BJ (cell line): ENCODE results near the gene DPEP2. TPM values are rescaled to one million over a fixed set of nuclear protein-coding genes. Genes with fewer than 3 reads are reported as not detected.

Source experiments
- CTCF ChIA-PET: fragments of 350-600 bp; formaldehyde crosslinking; extraction: SDS; loops from one replicate; lab custom pipeline; 2021; ENCODE audit warnings: antibody characterized with exemption, inconsistent platforms; lab: Yijun Ruan, JAX
- POLR2A ChIA-PET: fragments of 300-600 bp; sonication (Branson Sonifier 250); formaldehyde crosslinking; extraction: SDS; loops from one replicate; lab custom pipeline; 2021; ENCODE audit warnings: antibody characterized with exemption; lab: Charles Lee
- DNase-seq: peaks from one replicate; pipeline ENCODE4 v3.0.0-alpha.2; 2011; ENCODE audit warnings: low read depth
- H3K27me3 ChIP-seq: 2 replicates; pipeline ENCODE4 v1.6.0; 2011; ENCODE audit warnings: low read length; ENCODE audit not compliant: control insufficient read depth, insufficient read depth
- H3K36me3 ChIP-seq: 2 replicates; pipeline ENCODE4 v1.5.1; 2011; ENCODE audit warnings: low read length; ENCODE audit not compliant: control insufficient read depth, insufficient read depth
- H3K4me3 ChIP-seq: 2 replicates; pipeline ENCODE4 v1.5.1; 2011; ENCODE audit warnings: low read depth, mild to moderate bottlenecking, control low read depth, low read length
- polyA plus RNA-seq: library from polyadenylated mRNA; depleted of rRNA; stranded (reverse); fragments of >200 nt; gene quantifications from 2 replicates; pipeline ENCODE4 v1.2.3, GENCODE V29; 2011
- TF ChIP-seq, protein P1 (sequence below): IDR thresholded peaks from 2 replicates; pipeline ENCODE4 v1.5.1; 2011; ENCODE audit warnings: low read depth, mild to moderate bottlenecking, control low read depth, inconsistent platforms, low read length, moderate library complexity; ENCODE audit not compliant: insufficient read depth

The DPEP2 gene
- polyA plus RNA-seq, 1 experiment: 0.25 TPM

DNA sequence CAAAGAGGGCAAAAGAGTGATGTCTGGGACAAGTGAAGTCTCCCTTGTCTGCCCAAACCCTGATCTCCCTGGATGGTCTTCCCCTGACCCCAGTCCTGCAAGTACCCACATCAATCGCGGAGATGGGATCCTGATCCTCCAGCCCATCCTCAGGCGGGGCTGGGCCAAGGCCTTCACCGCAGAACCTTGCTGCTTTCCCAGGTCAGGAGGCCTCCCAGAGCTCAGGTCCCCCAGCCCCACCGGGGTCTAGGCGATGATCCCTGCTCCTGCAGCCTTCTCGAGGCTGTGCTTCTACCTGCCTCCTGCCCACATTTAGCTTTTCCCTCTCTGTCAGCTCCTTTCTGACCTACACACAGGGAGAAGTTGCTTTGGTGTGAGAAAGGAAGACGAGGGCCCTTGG is 37.1 kb downstream of the DPEP2 start:
- no peak for DNase-seq
- Histone ChIP-seq H3K4me3 (no peak overlapping the region), H3K36me3 (peaks cover 55% of the 10 kb centered on the region), H3K27me3 (no peaks in the 10 kb centered on the region)
- CTCF ChIA-PET: interaction anchor here (1.1 to 1.2 kb wide), 2 partner anchors 146 to 441 kb away, joined by 3 to 4 read pairs; no protein-coding TSS in a partner anchor
- POLR2A ChIA-PET: no interaction called here
- TF ChIP-seq, protein P1, sequence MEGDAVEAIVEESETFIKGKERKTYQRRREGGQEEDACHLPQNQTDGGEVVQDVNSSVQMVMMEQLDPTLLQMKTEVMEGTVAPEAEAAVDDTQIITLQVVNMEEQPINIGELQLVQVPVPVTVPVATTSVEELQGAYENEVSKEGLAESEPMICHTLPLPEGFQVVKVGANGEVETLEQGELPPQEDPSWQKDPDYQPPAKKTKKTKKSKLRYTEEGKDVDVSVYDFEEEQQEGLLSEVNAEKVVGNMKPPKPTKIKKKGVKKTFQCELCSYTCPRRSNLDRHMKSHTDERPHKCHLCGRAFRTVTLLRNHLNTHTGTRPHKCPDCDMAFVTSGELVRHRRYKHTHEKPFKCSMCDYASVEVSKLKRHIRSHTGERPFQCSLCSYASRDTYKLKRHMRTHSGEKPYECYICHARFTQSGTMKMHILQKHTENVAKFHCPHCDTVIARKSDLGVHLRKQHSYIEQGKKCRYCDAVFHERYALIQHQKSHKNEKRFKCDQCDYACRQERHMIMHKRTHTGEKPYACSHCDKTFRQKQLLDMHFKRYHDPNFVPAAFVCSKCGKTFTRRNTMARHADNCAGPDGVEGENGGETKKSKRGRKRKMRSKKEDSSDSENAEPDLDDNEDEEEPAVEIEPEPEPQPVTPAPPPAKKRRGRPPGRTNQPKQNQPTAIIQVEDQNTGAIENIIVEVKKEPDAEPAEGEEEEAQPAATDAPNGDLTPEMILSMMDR: no peak

DNA sequence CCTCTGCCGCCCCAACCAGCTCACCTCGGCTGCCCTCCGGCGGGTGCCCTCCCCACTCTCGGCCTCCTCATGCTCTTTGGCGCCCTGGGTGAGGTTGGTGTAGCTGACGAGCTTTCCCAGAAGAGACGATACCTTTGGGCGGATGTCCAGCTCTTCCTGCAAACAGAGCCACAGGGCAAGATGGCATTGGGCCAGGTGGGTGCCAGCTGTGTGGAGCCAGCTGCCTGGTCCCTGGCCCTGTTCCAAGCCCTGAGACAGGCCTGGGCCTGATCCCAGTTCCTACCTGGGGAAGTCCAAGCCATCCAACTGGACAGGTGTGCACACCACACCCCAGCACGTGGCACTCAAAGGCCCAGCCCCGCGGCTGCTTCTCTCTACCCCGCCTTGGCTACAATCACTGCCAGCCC is 37.7 kb downstream of the DPEP2 start:
- no peak for DNase-seq
- Histone ChIP-seq H3K4me3 (no peak overlapping the region), H3K27me3 (no peaks in the 10 kb centered on the region), H3K36me3 (peaks cover 55% of the 10 kb centered on the region)
- ChIA-PET CTCF (no interaction called here), POLR2A (no interaction called here)
- TF ChIP-seq, protein P1: no peak

DNA sequence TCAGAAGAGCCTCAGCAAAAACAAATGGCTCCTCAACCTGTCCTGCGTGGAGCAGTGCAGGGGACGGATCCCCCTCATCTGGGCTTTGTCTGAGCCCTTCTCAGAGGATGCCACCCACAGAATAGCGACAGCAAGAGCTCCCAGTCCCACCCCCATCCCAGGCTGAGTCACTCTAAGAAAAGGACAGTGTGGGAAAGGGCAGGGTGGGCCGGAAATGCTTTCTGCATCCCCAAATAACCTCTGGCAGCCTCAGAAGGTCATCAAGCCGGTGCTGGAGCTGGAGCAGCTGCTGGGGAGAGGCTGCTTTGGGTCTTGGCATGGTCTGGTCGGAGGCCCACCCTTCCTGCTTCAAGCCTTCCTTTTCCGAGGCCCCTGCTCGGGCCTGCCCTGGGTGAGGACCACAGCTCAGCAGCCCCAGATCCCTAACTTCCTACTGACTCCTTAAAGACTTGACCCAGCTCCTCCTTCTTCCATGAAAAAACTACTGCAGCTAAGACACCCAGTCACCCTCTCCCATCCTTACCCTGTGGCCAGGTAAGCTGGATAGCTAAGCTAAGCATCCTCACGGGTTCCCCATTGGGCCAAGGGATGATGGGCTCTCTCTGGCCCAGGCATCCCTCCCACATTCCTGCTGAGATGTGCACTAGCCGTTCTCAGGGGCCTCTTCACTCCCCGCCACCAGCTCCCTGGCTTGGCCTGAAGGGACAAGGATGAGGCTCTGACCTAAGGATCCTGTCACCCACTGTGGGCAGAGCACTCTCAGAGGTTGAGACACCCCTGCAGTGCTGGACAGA is 39.6 kb downstream of the DPEP2 start:
- ChIA-PET CTCF (interaction anchor here (0.9 to 2.0 kb wide), 5 partner anchors 10 to 143 kb away, joined by 3 to 7 read pairs (median 4); no protein-coding TSS in a partner anchor), POLR2A (interaction anchor here (0.6 kb wide), 1 partner anchor 143 kb away, joined by 9 read pairs; no protein-coding TSS in a partner anchor)
- peaks cover 60% of the 10 kb centered on the region for H3K36me3 ChIP-seq
- no peaks in the 10 kb centered on the region for H3K27me3 ChIP-seq
- DNase-seq: peak; percentile 34
- no peak overlapping the region for H3K4me3 ChIP-seq
- TF ChIP-seq, protein P1: no peak

DNA sequence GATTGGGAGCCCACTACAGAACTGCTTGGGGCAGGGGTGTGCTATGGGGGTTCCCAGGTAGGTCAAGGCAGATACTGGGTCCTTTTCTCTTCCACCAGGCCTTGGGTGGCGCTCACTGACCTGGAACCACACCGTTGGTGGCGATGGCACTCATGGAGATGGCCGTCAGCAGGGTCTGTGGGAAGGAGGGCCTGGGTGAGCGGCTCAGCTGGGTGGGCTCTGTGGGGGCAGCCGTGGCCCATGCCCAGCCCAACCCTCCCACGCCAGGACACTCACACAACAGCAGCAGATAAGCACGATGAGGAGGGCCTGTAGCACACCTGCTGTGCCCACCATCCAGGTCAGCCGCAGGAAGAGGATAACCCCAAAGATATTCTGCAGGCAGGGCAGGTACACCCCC is 41.7 kb downstream of the DPEP2 start:
- POLR2A ChIA-PET: interaction anchor here (0.6 kb wide), 1 partner anchor 10 kb away, joined by 3 read pairs; no protein-coding TSS in a partner anchor
- H3K27me3 ChIP-seq: no peaks in the 10 kb centered on the region
- CTCF ChIA-PET: no interaction called here
- H3K36me3 ChIP-seq: peaks cover 59% of the 10 kb centered on the region
- TF ChIP-seq, protein P1: no peak
- no peak overlapping the region for H3K4me3 ChIP-seq
- DNase-seq: no peak

DNA sequence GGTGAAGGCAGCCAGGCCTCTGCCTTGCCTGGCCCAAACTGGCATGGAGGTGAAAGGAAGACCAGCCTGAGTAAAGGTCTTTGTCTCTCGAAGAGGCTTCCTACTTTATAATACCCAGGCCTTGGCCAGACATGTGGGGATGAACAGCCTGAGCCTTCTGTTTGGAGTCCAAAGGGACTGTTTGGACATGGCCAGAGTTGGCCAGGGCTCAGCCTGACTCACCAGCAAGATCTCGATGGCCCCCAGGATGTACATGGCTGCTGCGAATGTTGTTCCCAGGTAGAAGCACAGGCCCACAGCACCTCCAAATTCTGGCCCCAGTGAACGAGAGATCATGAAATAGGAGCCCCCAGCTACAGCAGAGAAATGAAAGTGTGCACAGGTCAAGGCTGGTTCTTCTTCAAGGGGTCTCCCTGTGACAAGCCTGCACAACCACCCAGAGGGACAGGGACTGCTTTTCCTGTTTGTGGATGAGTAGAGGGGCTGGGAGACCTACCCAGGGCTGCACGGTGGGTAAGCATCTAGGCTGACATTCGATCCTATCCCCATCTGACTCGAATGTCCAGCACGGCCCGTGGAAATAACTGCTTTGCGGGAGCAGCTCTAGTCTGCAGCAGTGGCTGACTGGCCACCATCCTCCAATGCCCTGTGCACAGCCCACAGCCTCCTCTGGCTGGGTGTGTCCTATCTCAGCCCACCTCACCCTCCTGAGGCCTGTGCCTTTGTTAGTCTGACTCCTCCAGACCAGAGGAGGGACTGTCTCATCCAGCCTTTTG is 44.7 kb downstream of the DPEP2 start:
- ChIA-PET CTCF (interaction anchor here (0.8 to 2.1 kb wide), 2 partner anchors 13 to 71 kb away, joined by 3 to 16 read pairs; no protein-coding TSS in a partner anchor), POLR2A (no interaction called here)
- H3K36me3 ChIP-seq: peaks cover 56% of the 10 kb centered on the region
- no peaks in the 10 kb centered on the region for H3K27me3 ChIP-seq
- TF ChIP-seq, protein P1: no peak
- no peak for DNase-seq
- H3K4me3 ChIP-seq: no peak overlapping the region
